Keratinocyte (primary cell): ENCODE results near the gene BTBD8. TPM values are rescaled to one million over a fixed set of nuclear protein-coding genes. Genes with fewer than 3 reads are reported as not detected.

Experiments
- DNase-seq: peaks from one replicate; pipeline ENCODE4 v3.0.0-alpha.2; 2011; ENCODE audit warnings: low read depth, missing footprints, low spot score
- FAIRE-seq: peaks from 2 replicates; lab custom pipeline; 2011; peaks lifted over from hg19 to GRCh38; lab: Jason Lieb, UNC
- H2AFZ ChIP-seq: 2 replicates; pipeline ENCODE4 v1.6.0; 2012; ENCODE audit warnings: low read length, control low read depth, inconsistent platforms; ENCODE audit not compliant: control insufficient read depth
- H3K27ac ChIP-seq: 2 replicates; pipeline ENCODE4 v1.5.1; 2011; ENCODE audit warnings: low read length; ENCODE audit not compliant: control insufficient read depth, insufficient read depth
- H3K27me3 ChIP-seq: 3 replicates; pipeline ENCODE4 v1.6.0; 2011; ENCODE audit warnings: low read length; ENCODE audit not compliant: control insufficient read depth, insufficient read depth; ENCODE audit errors: extremely low read depth
- H3K36me3 ChIP-seq, 2 experiments: 2 replicates in 1 of 2; 3 replicates in 1 of 2; pipeline ENCODE4 v1.5.1; 2011; ENCODE audit warnings: low read length in 2 of 2, mild to moderate bottlenecking in 1 of 2; ENCODE audit not compliant: control insufficient read depth in 2 of 2, insufficient read depth in 2 of 2; ENCODE audit errors: extremely low read depth in 1 of 2
- H3K4me1 ChIP-seq: 3 replicates; pipeline ENCODE4 v1.5.1; 2011; ENCODE audit warnings: low read length; ENCODE audit not compliant: control insufficient read depth, insufficient read depth; ENCODE audit errors: extremely low read depth
- H3K4me2 ChIP-seq: 3 replicates; pipeline ENCODE4 v1.6.0; 2011; ENCODE audit warnings: low read depth, low read length; ENCODE audit not compliant: control insufficient read depth, insufficient read depth; ENCODE audit errors: extremely low read depth
- H3K4me3 ChIP-seq, 3 experiments: fragments of 200-600 bp in 1 of 3; sonication (generic) in 1 of 3; 2 replicates in 2 of 3; 3 replicates in 1 of 3; pipeline ENCODE4 v1.5.1; 2011 to 2016; ENCODE audit warnings: low read length in 3 of 3, mild to moderate bottlenecking in 3 of 3, control low read depth in 2 of 3, inconsistent platforms in 1 of 3, low read depth in 1 of 3, mixed read lengths in 1 of 3, mixed run types in 1 of 3, moderate library complexity in 1 of 3; ENCODE audit not compliant: control insufficient read depth in 2 of 3, insufficient read depth in 2 of 3; ENCODE audit errors: extremely low read depth in 1 of 3
- H3K79me2 ChIP-seq: 2 replicates; pipeline ENCODE4 v1.6.0; 2012; ENCODE audit warnings: low read length; ENCODE audit not compliant: control insufficient read depth, insufficient read depth
- H3K9ac ChIP-seq: 3 replicates; pipeline ENCODE4 v1.6.0; 2011; ENCODE audit warnings: low read length; ENCODE audit not compliant: control insufficient read depth, insufficient read depth; ENCODE audit errors: extremely low read depth
- H3K9me1 ChIP-seq: 3 replicates; pipeline ENCODE4 v1.6.0; 2011; ENCODE audit warnings: low read length; ENCODE audit not compliant: control insufficient read depth, insufficient read depth; ENCODE audit errors: extremely low read depth
- H3K9me3 ChIP-seq: 2 replicates; pipeline ENCODE4 v1.5.1; 2012; ENCODE audit warnings: low read depth, low read length; ENCODE audit not compliant: control insufficient read depth
- H4K20me1 ChIP-seq: 3 replicates; pipeline ENCODE4 v1.6.0; 2011; ENCODE audit warnings: low read length; ENCODE audit not compliant: control insufficient read depth, insufficient read depth; ENCODE audit errors: extremely low read depth
- EZH2 ChIP-seq: IDR thresholded peaks from one replicate; pipeline ENCODE4 v1.6.1; 2012; ENCODE audit warnings: inconsistent platforms, mild to moderate bottlenecking, low read length, moderate library complexity
- dilution Hi-C: fragments of 300-500 bp; cut with MboI; formaldehyde crosslinking; loops from one replicate; pipeline ENCODE4 v1.7.0; 2020; ENCODE audit warnings: low sequenced_read_pairs; ENCODE audit not compliant: extremely low pct_ligation_motif_present
- polyA plus RNA-seq, 5 experiments: library from polyadenylated mRNA; depleted of rRNA in 3 of 5; stranded (reverse) in 3 of 5; stranded (forward) in 1 of 5; unstranded in 1 of 5; fragments of >200 nt; gene quantifications; 1 replicate in 1 of 5; 2 replicates in 3 of 5; 3 replicates in 1 of 5; pipeline versions ENCODE4 v1.2.1 to v1.2.3, GENCODE V29; 2011 to 2012; ENCODE audit warnings: missing spikeins in 2 of 5, low read depth in 1 of 5, low replicate concordance in 1 of 5
- TF ChIP-seq, protein P1 (sequence below), 3 experiments: IDR thresholded peaks in 1 of 3; conservative IDR thresholded peaks in 1 of 3; optimal IDR thresholded peaks in 1 of 3; 2 replicates in 2 of 3; 3 replicates in 1 of 3; pipeline versions ENCODE3 to v1.5.1; 2011; ENCODE audit warnings: low read length in 3 of 3, mild to moderate bottlenecking in 3 of 3, moderate library complexity in 2 of 3, control low read depth in 1 of 3, inconsistent platforms in 1 of 3; ENCODE audit not compliant: insufficient read depth in 2 of 3; ENCODE audit errors: extremely low read depth in 1 of 3

BTBD8 gene
- polyA plus RNA-seq, 1 donor (not counting 4 experiments of a cell fraction or from before 2014, with no cell fraction given), result 1.4 TPM

DNA sequence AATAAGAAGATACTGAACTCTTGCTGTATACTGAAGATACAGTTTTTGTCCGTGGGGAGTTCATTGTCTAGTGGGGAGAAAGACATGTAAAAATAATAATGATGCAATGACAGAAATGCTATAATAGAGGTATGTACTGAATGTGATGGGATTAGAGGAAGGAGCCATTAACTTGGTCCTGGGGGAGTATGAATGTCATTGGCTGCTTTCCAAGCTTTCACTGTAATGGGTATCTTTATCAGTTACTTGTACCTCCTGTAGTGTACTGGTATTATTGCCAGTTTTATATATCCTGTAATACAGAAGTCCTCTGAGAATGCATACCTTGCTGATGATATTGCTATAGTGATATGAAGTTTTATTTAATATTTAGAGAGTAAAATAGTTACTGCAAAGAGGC lies 7.4 kb downstream of the BTBD8 start:
- Histone ChIP-seq H3K4me2 (no peak overlapping the region), H3K4me1 (no peaks in the 10 kb centered on the region), H2AFZ (no peak overlapping the region), H3K79me2 (no peaks in the 10 kb centered on the region), H3K36me3 (no peaks in the 10 kb centered on the region), H3K9me1 (no peaks in the 10 kb centered on the region), H3K9ac (no peak overlapping the region), H3K9me3 (peaks cover 6% of the 10 kb centered on the region), H3K4me3 (no peak overlapping the region), H3K27ac (no peak overlapping the region), H3K27me3 (no peaks in the 10 kb centered on the region), H4K20me1 (no peaks in the 10 kb centered on the region)
- no peak for DNase-seq
- no peak for FAIRE-seq
- TF ChIP-seq EZH2, result no peak
- TF ChIP-seq, protein P1, sequence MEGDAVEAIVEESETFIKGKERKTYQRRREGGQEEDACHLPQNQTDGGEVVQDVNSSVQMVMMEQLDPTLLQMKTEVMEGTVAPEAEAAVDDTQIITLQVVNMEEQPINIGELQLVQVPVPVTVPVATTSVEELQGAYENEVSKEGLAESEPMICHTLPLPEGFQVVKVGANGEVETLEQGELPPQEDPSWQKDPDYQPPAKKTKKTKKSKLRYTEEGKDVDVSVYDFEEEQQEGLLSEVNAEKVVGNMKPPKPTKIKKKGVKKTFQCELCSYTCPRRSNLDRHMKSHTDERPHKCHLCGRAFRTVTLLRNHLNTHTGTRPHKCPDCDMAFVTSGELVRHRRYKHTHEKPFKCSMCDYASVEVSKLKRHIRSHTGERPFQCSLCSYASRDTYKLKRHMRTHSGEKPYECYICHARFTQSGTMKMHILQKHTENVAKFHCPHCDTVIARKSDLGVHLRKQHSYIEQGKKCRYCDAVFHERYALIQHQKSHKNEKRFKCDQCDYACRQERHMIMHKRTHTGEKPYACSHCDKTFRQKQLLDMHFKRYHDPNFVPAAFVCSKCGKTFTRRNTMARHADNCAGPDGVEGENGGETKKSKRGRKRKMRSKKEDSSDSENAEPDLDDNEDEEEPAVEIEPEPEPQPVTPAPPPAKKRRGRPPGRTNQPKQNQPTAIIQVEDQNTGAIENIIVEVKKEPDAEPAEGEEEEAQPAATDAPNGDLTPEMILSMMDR (optimal IDR thresholded peaks at IDR 0.05 in 1 of 3, IDR thresholded peaks at IDR 0.05 in 1 of 3, conservative IDR thresholded peaks at IDR 0.05 in 1 of 3; ENCODE audit: extremely low read depth in 1 of 3, insufficient read depth in 2 of 3, low read length in 3 of 3), result no peak
- dilution Hi-C loops, result no loop called here

DNA sequence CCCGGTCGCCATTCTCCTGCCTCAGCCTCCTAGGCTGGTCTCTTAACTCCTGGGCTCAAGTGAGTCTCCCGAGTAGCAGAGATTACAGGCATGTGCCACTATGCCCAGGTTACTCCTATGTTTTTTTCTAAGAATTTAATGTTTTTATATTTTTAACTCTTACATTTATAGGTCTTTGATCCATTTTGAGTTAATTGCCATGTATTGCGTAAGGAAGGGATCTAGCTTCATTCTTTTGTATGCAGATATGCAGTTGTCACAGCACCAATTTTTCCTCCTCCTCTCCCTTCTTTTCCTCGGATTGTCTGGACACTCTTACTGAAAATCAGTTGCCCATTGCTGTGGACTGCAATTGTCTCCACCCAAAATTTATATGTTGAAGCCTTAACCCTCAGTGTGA lies 11.5 kb downstream of the BTBD8 start:
- DNase-seq (no peak), FAIRE-seq (no peak)
- Histone ChIP-seq H3K9me3 (peaks cover 1% of the 10 kb centered on the region), H3K9ac (no peak overlapping the region), H3K9me1 (no peaks in the 10 kb centered on the region), H3K4me2 (no peak overlapping the region), H3K79me2 (no peaks in the 10 kb centered on the region), H3K36me3 (no peaks in the 10 kb centered on the region), H3K4me1 (peaks cover 2% of the 10 kb centered on the region), H3K27me3 (no peaks in the 10 kb centered on the region), H3K4me3 (no peak overlapping the region), H2AFZ (no peak overlapping the region), H4K20me1 (no peaks in the 10 kb centered on the region), H3K27ac (no peak overlapping the region)
- dilution Hi-C loops, result no loop called here
- TF ChIP-seq EZH2, result no peak
- TF ChIP-seq, protein P1 (optimal IDR thresholded peaks at IDR 0.05 in 1 of 3, IDR thresholded peaks at IDR 0.05 in 1 of 3, conservative IDR thresholded peaks at IDR 0.05 in 1 of 3; ENCODE audit: extremely low read depth in 1 of 3, insufficient read depth in 2 of 3, low read length in 3 of 3), result no peak
